Measurements from ENCODE around the gene NAA30. TPM values are rescaled to one million over a fixed set of nuclear protein-coding genes. Genes with fewer than 3 reads are reported as not detected.
"Not testable (repeated sequence)": the region's sequence is repeated elsewhere in the genome, so short reads cannot be mapped to it uniquely, and the experiment has no call there.

Gene NAA30
- 7.0 and 11.7 TPM in 2 replicates for polyA plus RNA-seq (2011; rRNA removed)
- 7.6 and 11.4 TPM in 2 replicates for polyA minus RNA-seq (2011; rRNA and poly(A)+ RNA removed)

DNA sequence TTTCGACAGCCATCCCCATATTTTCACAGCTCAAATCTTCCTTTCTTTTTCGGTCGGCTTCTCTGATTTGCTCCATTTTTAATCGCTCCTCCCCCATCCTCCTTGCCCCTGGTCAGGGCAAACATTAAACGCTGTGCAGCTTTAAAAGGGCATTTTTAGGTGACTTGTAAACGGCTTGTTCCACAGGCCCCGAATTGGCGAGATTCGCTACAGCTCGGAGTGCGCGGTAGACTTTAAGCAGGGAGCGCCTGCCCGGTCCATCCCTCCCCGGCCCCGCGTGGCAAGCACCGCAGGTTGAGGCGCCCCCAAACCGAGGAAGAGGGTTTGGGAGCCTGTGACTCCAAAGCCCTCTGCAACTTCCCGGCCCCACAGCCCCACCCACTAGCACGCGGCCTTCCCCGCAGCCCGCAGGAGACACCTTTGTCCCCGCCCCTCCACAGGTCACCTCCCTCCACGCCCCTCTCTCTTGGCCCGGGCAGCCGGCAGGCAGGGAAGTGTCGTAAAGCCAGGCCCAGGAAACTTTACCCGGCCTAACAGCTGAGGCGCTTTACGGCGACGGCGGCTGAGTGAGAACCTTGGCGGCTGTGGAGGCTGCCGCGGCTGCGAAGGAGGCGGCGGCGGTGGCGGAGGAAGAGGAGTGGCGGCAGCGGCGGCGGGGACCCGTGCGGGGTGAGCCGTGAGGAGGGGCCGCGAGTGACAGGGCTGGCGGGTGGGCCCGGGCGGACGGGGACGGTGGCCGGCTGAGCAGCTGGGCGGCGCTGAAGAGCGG is at the start of gene NAA30:
Gene NAA30 (plus strand): TSS at position 550 of the 769 bp plus-strand sequence. CDS start 372 bp downstream, outside the sequence.
- TF ChIP-seq, protein P1, sequence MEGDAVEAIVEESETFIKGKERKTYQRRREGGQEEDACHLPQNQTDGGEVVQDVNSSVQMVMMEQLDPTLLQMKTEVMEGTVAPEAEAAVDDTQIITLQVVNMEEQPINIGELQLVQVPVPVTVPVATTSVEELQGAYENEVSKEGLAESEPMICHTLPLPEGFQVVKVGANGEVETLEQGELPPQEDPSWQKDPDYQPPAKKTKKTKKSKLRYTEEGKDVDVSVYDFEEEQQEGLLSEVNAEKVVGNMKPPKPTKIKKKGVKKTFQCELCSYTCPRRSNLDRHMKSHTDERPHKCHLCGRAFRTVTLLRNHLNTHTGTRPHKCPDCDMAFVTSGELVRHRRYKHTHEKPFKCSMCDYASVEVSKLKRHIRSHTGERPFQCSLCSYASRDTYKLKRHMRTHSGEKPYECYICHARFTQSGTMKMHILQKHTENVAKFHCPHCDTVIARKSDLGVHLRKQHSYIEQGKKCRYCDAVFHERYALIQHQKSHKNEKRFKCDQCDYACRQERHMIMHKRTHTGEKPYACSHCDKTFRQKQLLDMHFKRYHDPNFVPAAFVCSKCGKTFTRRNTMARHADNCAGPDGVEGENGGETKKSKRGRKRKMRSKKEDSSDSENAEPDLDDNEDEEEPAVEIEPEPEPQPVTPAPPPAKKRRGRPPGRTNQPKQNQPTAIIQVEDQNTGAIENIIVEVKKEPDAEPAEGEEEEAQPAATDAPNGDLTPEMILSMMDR (IDR thresholded peaks at IDR 0.05; ENCODE audit: insufficient read depth, low read depth, low read length): no peak
- H3K36me3 ChIP-seq (ENCODE audit: control insufficient read depth, insufficient read depth, low read length): no peaks in the 10 kb centered on the region
- POLR2A ChIA-PET: interaction anchor here (0.5 to 1.6 kb wide), 2 partner anchors 11 to 207 kb away, joined by 3 to 9 read pairs; no protein-coding TSS in a partner anchor
- CTCF ChIA-PET: interaction anchor here (1.1 to 2.1 kb wide), 2 partner anchors 11 to 95 kb away, joined by 3 to 5 read pairs; no protein-coding TSS in a partner anchor
- H3K27me3 ChIP-seq (ENCODE audit: control insufficient read depth, insufficient read depth, low read length): no peaks in the 10 kb centered on the region
- peak within 1 kb of the TSS; percentile 91 for H3K4me3 ChIP-seq (ENCODE audit: low read depth, low read length)
- DNase-seq (ENCODE audit: low read depth): peak; percentile 49

DNA sequence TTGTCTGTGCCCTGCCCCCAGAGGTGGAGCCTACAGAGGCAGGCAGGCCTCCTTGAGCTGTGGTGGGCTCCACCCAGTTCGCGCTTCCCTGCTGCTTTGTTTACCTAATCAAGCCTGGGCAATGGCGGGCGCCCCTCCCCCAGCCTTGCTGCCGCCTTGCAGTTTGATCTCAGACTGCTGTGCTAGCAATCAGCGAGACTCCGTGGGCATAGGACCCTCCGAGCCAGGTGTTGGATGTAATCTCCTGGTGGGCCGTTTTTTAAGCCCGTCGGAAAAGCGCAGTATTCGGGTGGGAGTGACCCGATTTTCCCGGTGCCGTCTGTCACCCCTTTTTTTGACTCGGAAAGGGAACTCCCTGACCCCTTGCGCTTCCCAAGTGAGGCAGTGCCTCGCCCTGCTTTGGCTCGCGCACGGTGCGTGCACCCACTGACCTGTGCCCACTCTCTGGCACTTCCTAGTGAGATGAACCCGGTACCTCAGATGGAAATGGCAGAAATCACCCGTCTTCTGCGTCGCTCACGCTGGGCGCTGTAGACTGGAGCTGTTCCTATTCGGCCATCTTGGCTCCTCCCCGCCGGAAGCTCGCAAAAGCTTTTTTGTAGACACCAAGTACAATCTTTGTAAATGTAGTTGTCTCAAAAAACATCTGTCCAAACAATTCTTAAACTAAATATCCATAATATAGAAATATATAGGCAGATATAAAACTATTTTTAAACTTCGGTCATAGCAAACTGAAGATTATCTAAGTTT is 46.7 kb upstream of the NAA30 start:
- DNase-seq (ENCODE audit: low read depth); H3K4me3 ChIP-seq (ENCODE audit: low read depth, low read length); POLR2A ChIA-PET; H3K27me3 ChIP-seq (ENCODE audit: control insufficient read depth, insufficient read depth, low read length); H3K36me3 ChIP-seq (ENCODE audit: control insufficient read depth, insufficient read depth, low read length): not testable (repeated sequence)
- CTCF ChIA-PET: interaction anchor here (0.9 kb wide), 1 partner anchor 852 kb away, joined by 3 read pairs; no protein-coding TSS in a partner anchor

DNA sequence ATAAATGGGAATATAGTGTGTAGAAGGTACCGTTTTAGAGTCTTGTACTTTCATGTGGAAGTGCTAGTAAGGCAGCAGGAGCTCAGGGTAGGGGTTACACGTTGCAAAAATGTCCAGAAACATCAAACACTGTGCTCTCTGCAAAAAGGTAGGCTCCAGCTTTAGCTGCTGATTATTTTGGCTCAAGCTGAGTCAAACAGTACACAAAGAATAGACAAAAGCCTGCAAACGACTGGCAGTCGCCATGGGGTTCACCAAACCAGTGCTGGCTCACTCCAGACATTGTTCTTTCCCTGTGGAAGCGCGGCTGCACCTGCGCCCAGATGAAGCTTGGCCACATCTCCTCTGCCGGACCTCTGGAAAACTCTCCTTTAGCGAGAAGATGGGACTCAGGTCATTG is 45.3 kb upstream of the NAA30 start:
- CTCF ChIA-PET: no interaction called here
- TF ChIP-seq, protein P1 (IDR thresholded peaks at IDR 0.05; ENCODE audit: insufficient read depth, low read depth, low read length): no peak
- Histone ChIP-seq H3K27me3 (ENCODE audit: control insufficient read depth, insufficient read depth, low read length) (no peaks in the 10 kb centered on the region), H3K36me3 (ENCODE audit: control insufficient read depth, insufficient read depth, low read length) (no peaks in the 10 kb centered on the region), H3K4me3 (ENCODE audit: low read depth, low read length) (no peak overlapping the region)
- POLR2A ChIA-PET: interaction anchor here (0.5 kb wide), 1 partner anchor 472 kb away, joined by 5 read pairs; no protein-coding TSS in a partner anchor
- no peak for DNase-seq (ENCODE audit: low read depth)

DNA sequence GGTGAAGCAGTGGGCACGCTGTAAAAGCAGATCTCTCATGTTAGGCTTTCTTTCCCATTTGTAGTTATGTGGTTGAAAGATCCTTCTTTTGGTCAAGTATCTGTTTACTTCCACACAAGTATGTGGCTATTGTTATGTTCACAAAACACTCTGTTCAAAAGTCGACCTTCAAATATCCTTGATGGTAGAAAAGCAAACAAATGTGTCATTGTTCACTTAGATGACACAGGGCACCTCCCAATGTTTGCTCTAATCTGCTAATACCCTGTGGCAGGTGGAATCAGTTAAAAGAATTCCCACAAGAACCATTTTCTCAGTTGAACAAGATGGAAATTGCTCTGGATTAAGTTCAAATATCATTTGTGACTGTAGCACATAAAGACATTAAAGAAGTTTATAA is 43.6 kb upstream of the NAA30 start:
- no peak for DNase-seq (ENCODE audit: low read depth)
- Histone ChIP-seq H3K4me3 (ENCODE audit: low read depth, low read length) (no peak overlapping the region), H3K27me3 (ENCODE audit: control insufficient read depth, insufficient read depth, low read length) (no peaks in the 10 kb centered on the region), H3K36me3 (ENCODE audit: control insufficient read depth, insufficient read depth, low read length) (no peaks in the 10 kb centered on the region)
- TF ChIP-seq, protein P1 (IDR thresholded peaks at IDR 0.05; ENCODE audit: insufficient read depth, low read depth, low read length): no peak
- POLR2A ChIA-PET: no interaction called here
- CTCF ChIA-PET: no interaction called here

DNA sequence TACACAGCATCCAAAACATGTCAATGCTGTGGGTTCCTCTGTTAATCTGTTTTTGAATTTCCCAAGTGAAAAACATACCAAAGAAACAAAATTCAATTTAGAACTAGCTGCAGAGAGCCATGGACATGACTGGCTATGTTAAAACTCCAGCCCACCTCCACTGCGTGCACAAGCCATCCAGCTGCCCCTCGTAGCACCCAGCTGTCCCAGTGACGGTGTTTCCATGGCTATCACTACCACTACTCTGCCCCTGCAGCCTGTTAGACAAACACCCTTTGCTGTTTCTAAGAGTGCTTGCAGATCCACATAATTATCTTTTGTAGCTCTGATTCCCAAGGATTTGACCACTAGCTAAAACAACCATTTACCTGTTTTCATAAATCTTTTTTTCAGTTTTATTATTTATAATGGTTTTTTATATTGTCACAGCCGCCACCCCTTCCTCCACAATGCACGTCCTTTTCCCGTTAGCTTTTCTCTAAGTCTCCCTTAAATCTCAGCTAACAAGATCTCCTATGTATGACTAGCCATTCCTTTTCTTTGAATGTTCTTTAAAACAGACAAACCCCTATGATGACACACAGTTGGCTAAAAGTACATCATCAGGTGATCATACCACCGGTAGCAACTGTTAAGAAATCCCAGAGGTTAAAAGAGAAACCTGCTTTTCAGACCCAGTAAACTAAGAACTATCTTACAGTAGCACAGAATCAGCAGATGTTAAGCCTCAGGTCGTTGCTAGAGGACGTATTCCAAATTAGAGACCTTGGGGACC is 37.8 kb upstream of the NAA30 start:
- Histone ChIP-seq H3K27me3 (ENCODE audit: control insufficient read depth, insufficient read depth, low read length) (peaks cover 2% of the 10 kb centered on the region; the same call in 1 of the 2 replicates), H3K4me3 (ENCODE audit: low read depth, low read length) (no peak overlapping the region), H3K36me3 (ENCODE audit: control insufficient read depth, insufficient read depth, low read length) (no peaks in the 10 kb centered on the region)
- POLR2A ChIA-PET: no interaction called here
- TF ChIP-seq, protein P1 (IDR thresholded peaks at IDR 0.05; ENCODE audit: insufficient read depth, low read depth, low read length): no peak
- CTCF ChIA-PET: no interaction called here
- DNase-seq (ENCODE audit: low read depth): no peak

Measured in BJ (cell line).